SK-N-MC (cell line): Measurements from ENCODE around the gene TEX51.

ENCODE experiments used
- DNase-seq: peaks from one replicate; pipeline ENCODE4 v3.0.0-alpha.2; 2011; ENCODE audit warnings: low read depth, low spot score
- H3K27ac ChIP-seq: fragments of 200-600 bp; sonication (generic); 2 replicates; pipeline ENCODE4 v1.5.1; 2016; ENCODE audit warnings: mixed run types
- H3K36me3 ChIP-seq: fragments of 200-600 bp; sonication (generic); 2 replicates; pipeline ENCODE4 v1.6.1; 2017; ENCODE audit warnings: antibody characterized with exemption, low read length, mixed read lengths; ENCODE audit not compliant: insufficient read depth
- H3K4me3 ChIP-seq: fragments of 200-600 bp; sonication (generic); 2 replicates; pipeline ENCODE4 v1.5.1; 2016
- H3K9ac ChIP-seq: fragments of 200-600 bp; sonication (generic); 2 replicates; pipeline ENCODE4 v1.8.0; 2017; ENCODE audit warnings: mixed run types, mixed read lengths; ENCODE audit not compliant: insufficient read length
- H3K9me3 ChIP-seq: fragments of 200-600 bp; sonication (generic); 2 replicates; pipeline ENCODE4 v1.6.1; 2017; ENCODE audit warnings: low read depth, mild to moderate bottlenecking, antibody characterized with exemption, low read length, moderate library complexity, mixed read lengths
- EZH2 ChIP-seq: fragments of 200-600 bp; sonication (generic); IDR thresholded peaks from one replicate; pipeline ENCODE4 v1.6.1; 2017; ENCODE audit warnings: antibody characterized with exemption
- FOXP2 ChIP-seq: optimal IDR thresholded peaks from 2 replicates; pipeline ENCODE3; 2011; ENCODE audit warnings: mild to moderate bottlenecking, moderate library complexity; ENCODE audit not compliant: insufficient read depth; ENCODE audit errors: extremely low read length, control extremely low read depth
- POLR2AphosphoS5 ChIP-seq: IDR thresholded peaks from 2 replicates; pipeline ENCODE4 v1.6.1; 2012; ENCODE audit warnings: mild to moderate bottlenecking, low read depth, low read length, borderline replicate concordance

TEX51 gene

GRCh38 chr2:126932529-126932928 lies 33.8 kb downstream of the TEX51 start:
- TF ChIP-seq POLR2AphosphoS5 (no peak), FOXP2 (no peak), EZH2 (no peak)
- Histone ChIP-seq H3K36me3 (no peaks in the 10 kb centered on the region), H3K4me3 (no peak overlapping the region), H3K9me3 (no peaks in the 10 kb centered on the region), H3K27ac (no peak overlapping the region), H3K9ac (no peak overlapping the region)
- no peak for DNase-seq

- H3K9ac ChIP-seq, result no peak overlapping the region
- no peak for TF ChIP-seq FOXP2
- no peak for TF ChIP-seq EZH2
- TF ChIP-seq POLR2AphosphoS5, result no peak
- no peaks in the 10 kb centered on the region for H3K9me3 ChIP-seq
- no peaks in the 10 kb centered on the region for H3K36me3 ChIP-seq
- no peak overlapping the region for H3K4me3 ChIP-seq
- H3K27ac ChIP-seq, result no peak overlapping the region
- no peak for DNase-seq
These were observed 34.4 kb downstream of the TEX51 start for GRCh38 chr2:126932966-126933710.

GRCh38 chr2:126933711-126934091 lies 35.0 kb downstream of the TEX51 start:
- Histone ChIP-seq H3K27ac (no peak overlapping the region), H3K9ac (no peak overlapping the region), H3K9me3 (no peaks in the 10 kb centered on the region), H3K36me3 (no peaks in the 10 kb centered on the region), H3K4me3 (no peak overlapping the region)
- DNase-seq, result no peak
- TF ChIP-seq POLR2AphosphoS5 (no peak), FOXP2 (no peak)

GRCh38 chr2:126934809-126935208 lies 36.1 kb downstream of the TEX51 start:
- DNase-seq, result no peak
- Histone ChIP-seq H3K4me3 (no peak overlapping the region), H3K36me3 (no peaks in the 10 kb centered on the region), H3K27ac (no peak overlapping the region), H3K9ac (no peak overlapping the region), H3K9me3 (no peaks in the 10 kb centered on the region)
- TF ChIP-seq POLR2AphosphoS5 (no peak), FOXP2 (no peak), EZH2 (no peak)

- no peaks in the 10 kb centered on the region for H3K36me3 ChIP-seq
- H3K27ac ChIP-seq, result no peak overlapping the region
- DNase-seq, result no peak
- no peaks in the 10 kb centered on the region for H3K9me3 ChIP-seq
- no peak overlapping the region for H3K4me3 ChIP-seq
- H3K9ac ChIP-seq, result no peak overlapping the region
- TF ChIP-seq FOXP2 (no peak), EZH2 (no peak), POLR2AphosphoS5 (no peak)
These were observed 37.1 kb downstream of the TEX51 start for GRCh38 chr2:126935774-126936173.

- no peak for DNase-seq
- Histone ChIP-seq H3K9ac (no peak overlapping the region), H3K9me3 (no peaks in the 10 kb centered on the region), H3K27ac (no peak overlapping the region), H3K4me3 (no peak overlapping the region), H3K36me3 (no peaks in the 10 kb centered on the region)
- TF ChIP-seq FOXP2 (no peak), POLR2AphosphoS5 (no peak), EZH2 (no peak)
These were observed 37.6 kb downstream of the TEX51 start for GRCh38 chr2:126936219-126936723.

GRCh38 chr2:126940331-126940730 lies 41.6 kb downstream of the TEX51 start:
- H3K9ac ChIP-seq, result no peak overlapping the region
- TF ChIP-seq FOXP2 (no peak), EZH2 (no peak), POLR2AphosphoS5 (no peak)
- DNase-seq, result no peak
- no peak overlapping the region for H3K4me3 ChIP-seq
- H3K27ac ChIP-seq, result no peak overlapping the region
- no peaks in the 10 kb centered on the region for H3K36me3 ChIP-seq
- H3K9me3 ChIP-seq, result 0 out of 2 replicates have a peak, but pooled peaks cover 7% of the 10 kb centered on the region

GRCh38 chr2:126942427-126943203 lies 43.9 kb downstream of the TEX51 start:
- DNase-seq, result no peak
- H3K4me3 ChIP-seq, result no peak overlapping the region
- no peaks in the 10 kb centered on the region for H3K36me3 ChIP-seq
- H3K9ac ChIP-seq, result no peak overlapping the region
- TF ChIP-seq FOXP2 (no peak), POLR2AphosphoS5 (no peak)
- H3K9me3 ChIP-seq, result 0 out of 2 replicates have a peak, but pooled peaks cover 7% of the 10 kb centered on the region
- H3K27ac ChIP-seq, result no peak overlapping the region
